Endothelial cell of umbilical vein (primary cell): ENCODE measurements around the gene ELOA.

ENCODE experiments used
- CTCF ChIP-seq, 2 donors: IDR thresholded peaks; 1 replicate in 1 of 2; 2 replicates in 1 of 2; pipeline ENCODE4 v1.5.1; 2011; ENCODE audit warnings: low read length in 2 of 2, mild to moderate bottlenecking in 2 of 2, moderate library complexity in 2 of 2, control low read depth in 1 of 2, inconsistent platforms in 1 of 2, low read depth in 1 of 2; ENCODE audit not compliant: insufficient read depth in 1 of 2; ENCODE audit errors: extremely low read depth in 1 of 2
- EZH2 ChIP-seq: IDR thresholded peaks from 2 replicates; pipeline ENCODE4 v1.6.1; 2012; ENCODE audit warnings: borderline replicate concordance, low read depth, mild to moderate bottlenecking, moderate library complexity, low read length, inconsistent platforms; ENCODE audit not compliant: severe bottlenecking
- FOS ChIP-seq: IDR thresholded peaks from 2 replicates; pipeline ENCODE4 v1.6.1; 2011; ENCODE audit warnings: mild to moderate bottlenecking, low read length, moderate library complexity, borderline replicate concordance; ENCODE audit not compliant: insufficient read depth
- MAX ChIP-seq: IDR thresholded peaks from 2 replicates; pipeline ENCODE4 v1.6.1; 2011; ENCODE audit not compliant: insufficient read depth, insufficient read length

- TF ChIP-seq MAX = no peak
- TF ChIP-seq EZH2 = no peak
- TF ChIP-seq CTCF (IDR thresholded peaks at IDR 0.05; ENCODE audit: extremely low read depth in 1 of 2, insufficient read depth in 1 of 2, low read depth in 1 of 2, low read length in 2 of 2) = no peak
- no peak for TF ChIP-seq FOS
Measured at GRCh38 chr1:23797478-23798448, 54.5 kb downstream of the ELOA start.
